Hepatocyte (in vitro differentiated cells): ENCODE measurements around the gene EXOC4. TPM values are rescaled to one million over a fixed set of nuclear protein-coding genes. Genes with fewer than 3 reads are reported as not detected.
"Not testable (repeated sequence)": the region's sequence is repeated elsewhere in the genome, so short reads cannot be mapped to it uniquely, and the experiment has no call there.

Experiments used
- DNase-seq: peaks from one replicate; pipeline ENCODE4 v3.0.0-alpha.2; 2016; ENCODE audit warnings: low spot score
- H2AFZ ChIP-seq: fragments of 200-600 bp; sonication (generic); 2 replicates; pipeline ENCODE4 v1.6.0; 2016; ENCODE audit warnings: antibody characterized with exemption, mild to moderate bottlenecking
- H3K27ac ChIP-seq: fragments of 200-600 bp; sonication (generic); 2 replicates; pipeline ENCODE4 v1.5.1; 2016; ENCODE audit warnings: mild to moderate bottlenecking
- H3K27me3 ChIP-seq: fragments of 200-600 bp; sonication (generic); 2 replicates; pipeline ENCODE4 v1.6.1; 2016
- H3K36me3 ChIP-seq: fragments of 200-600 bp; sonication (generic); replicated peaks from 2 replicates; pipeline ENCODE4 v1.5.1; 2016; ENCODE audit warnings: low read depth; ENCODE audit not compliant: insufficient read depth
- H3K4me1 ChIP-seq: fragments of 200-600 bp; sonication (generic); 2 replicates; pipeline ENCODE4 v1.5.1; 2016; ENCODE audit warnings: mild to moderate bottlenecking, moderate library complexity; ENCODE audit not compliant: insufficient read depth
- H3K4me2 ChIP-seq: fragments of 200-600 bp; sonication (generic); 2 replicates; pipeline ENCODE4 v1.6.0; 2016
- H3K4me3 ChIP-seq: fragments of 200-600 bp; sonication (generic); 2 replicates; pipeline ENCODE4 v1.5.1; 2016; ENCODE audit warnings: mild to moderate bottlenecking
- H3K79me2 ChIP-seq: fragments of 200-600 bp; sonication (generic); 2 replicates; pipeline ENCODE4 v1.6.0; 2017; ENCODE audit warnings: mild to moderate bottlenecking
- H3K9me2 ChIP-seq: fragments of 200-600 bp; sonication (generic); replicated peaks from 2 replicates; pipeline ENCODE4 v1.6.0; 2017; ENCODE audit warnings: mild to moderate bottlenecking; ENCODE audit not compliant: insufficient read depth
- H3K9me3 ChIP-seq: fragments of 200-600 bp; sonication (generic); 2 replicates; pipeline ENCODE4 v1.5.1; 2016; ENCODE audit warnings: low read depth, mild to moderate bottlenecking
- H4K20me1 ChIP-seq: fragments of 200-600 bp; sonication (generic); 2 replicates; pipeline ENCODE4 v1.6.0; 2016; ENCODE audit warnings: mild to moderate bottlenecking; ENCODE audit not compliant: insufficient read depth, poor library complexity, severe bottlenecking
- EZH2 ChIP-seq: fragments of 200-600 bp; sonication (generic); IDR thresholded peaks from 2 replicates; pipeline ENCODE4 v1.6.1; 2016; ENCODE audit warnings: antibody characterized with exemption, mild to moderate bottlenecking, borderline replicate concordance
- EZH2phosphoT487 ChIP-seq: fragments of 200-600 bp; sonication (generic); IDR thresholded peaks from one replicate; pipeline ENCODE4 v1.6.1; 2018; ENCODE audit warnings: antibody characterized with exemption, mild to moderate bottlenecking, low read depth, moderate library complexity; ENCODE audit not compliant: unreplicated experiment, severe bottlenecking
- WGBS: methylation state at CpG from one replicate; pipeline ENCODE4 v1.1.6; 2016; ENCODE audit warnings: low lambda C conversion rate; ENCODE audit errors: missing lambda C conversion rate; 5-methylcytosine and 5-hydroxymethylcytosine counted together
- polyA plus RNA-seq: library from polyadenylated mRNA; unstranded; fragments of >200 nt; fragmentation: Nextera tagmentation; extraction: Ambion mirVana; gene quantifications from 2 replicates; pipeline ENCODE4 v1.2.1, GENCODE V29; 2016
- total RNA-seq: library from RNA; depleted of rRNA; stranded (reverse); fragments of >200 nt; gene quantifications from 2 replicates; pipeline ENCODE4 v1.2.3, GENCODE V29; 2014
- TF ChIP-seq, protein P1 (sequence below): fragments of 200-600 bp; sonication (generic); IDR thresholded peaks from 2 replicates; pipeline ENCODE4 v1.5.1; 2016; ENCODE audit warnings: antibody characterized with exemption, mild to moderate bottlenecking; ENCODE audit not compliant: poor library complexity

EXOC4 gene
- total and polyA plus RNA-seq, 2 experiments from 2014 or later: 34.8 to 56.1 TPM

DNA sequence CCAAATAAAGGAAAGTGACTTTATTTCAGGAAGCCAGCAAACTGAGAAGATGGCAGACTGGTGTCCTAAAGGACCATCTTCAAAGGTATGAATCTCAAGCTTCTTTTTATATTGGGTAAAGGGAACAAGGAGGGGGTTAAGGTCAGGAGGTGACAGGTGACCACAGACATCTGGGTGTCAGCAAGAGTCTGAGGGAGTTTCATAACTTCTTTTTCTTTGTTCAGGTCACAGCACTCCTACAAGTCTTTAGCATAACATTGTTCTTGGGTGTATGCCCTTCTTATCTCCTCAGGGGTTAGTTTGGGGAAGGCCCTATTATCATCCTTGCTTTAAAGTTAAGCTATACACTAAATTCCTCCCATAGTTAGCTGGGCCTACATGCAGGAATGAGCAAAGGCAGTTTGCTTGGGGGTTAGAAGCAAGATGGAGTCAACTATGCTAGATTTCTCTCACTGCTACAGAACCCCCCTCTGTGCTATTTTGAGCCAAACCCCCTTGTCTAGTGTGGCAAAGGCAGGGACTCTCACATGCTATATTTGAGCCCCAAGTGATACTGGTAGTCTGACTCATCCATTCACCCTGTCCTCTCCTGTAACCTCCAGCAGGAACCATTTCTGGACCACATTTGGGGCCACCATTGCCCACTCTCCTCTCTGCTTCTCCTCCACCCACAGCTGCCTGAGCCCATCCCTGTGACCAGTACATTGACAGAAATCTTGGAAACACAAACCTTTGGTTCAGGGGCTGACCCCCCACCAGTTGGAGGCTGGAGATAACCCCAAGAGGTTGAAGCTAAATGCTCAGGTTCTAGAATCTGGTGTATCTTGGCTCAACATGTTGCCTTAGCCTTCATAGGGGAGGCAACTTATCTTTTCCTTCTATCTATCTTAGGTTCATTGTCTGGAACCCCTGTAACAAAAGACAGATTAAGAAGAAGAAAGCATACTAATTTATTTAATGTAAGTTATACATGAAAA lies 818.8 kb downstream of the EXOC4 start:
- no peak overlapping the region for H2AFZ ChIP-seq

DNA sequence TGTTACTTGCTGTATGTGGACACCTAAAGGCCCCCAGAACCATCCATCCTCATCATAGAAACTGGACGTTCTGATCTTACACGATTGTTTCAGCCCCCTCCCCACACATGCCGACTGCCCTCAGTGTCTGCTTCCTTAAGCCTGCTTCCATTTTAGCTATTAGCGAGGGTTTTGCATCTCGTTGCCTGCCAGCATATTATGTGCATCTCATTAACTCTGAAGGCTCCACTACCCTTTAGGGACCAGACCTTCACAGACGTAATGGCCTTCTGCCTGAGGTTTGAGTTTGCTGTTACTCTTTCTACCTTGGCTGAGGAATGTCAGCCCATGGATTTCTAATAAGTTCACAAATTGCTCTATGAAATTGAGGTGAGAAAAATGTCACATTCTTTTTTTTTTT lies 820.4 kb downstream of the EXOC4 start:
- Histone ChIP-seq H3K79me2 (no peaks in the 10 kb centered on the region), H3K9me2 (no peaks in the 10 kb centered on the region), H3K4me3 (no peak overlapping the region), H3K27ac (no peak overlapping the region), H3K9me3 (no peaks in the 10 kb centered on the region), H3K36me3 (no peaks in the 10 kb centered on the region), H3K4me1 (no peaks in the 10 kb centered on the region), H4K20me1 (no peaks in the 10 kb centered on the region), H2AFZ (no peak overlapping the region), H3K4me2 (no peak overlapping the region), H3K27me3 (no peaks in the 10 kb centered on the region)
- no peak for DNase-seq
- TF ChIP-seq EZH2phosphoT487 (no peak), EZH2 (no peak)
- TF ChIP-seq, protein P1, sequence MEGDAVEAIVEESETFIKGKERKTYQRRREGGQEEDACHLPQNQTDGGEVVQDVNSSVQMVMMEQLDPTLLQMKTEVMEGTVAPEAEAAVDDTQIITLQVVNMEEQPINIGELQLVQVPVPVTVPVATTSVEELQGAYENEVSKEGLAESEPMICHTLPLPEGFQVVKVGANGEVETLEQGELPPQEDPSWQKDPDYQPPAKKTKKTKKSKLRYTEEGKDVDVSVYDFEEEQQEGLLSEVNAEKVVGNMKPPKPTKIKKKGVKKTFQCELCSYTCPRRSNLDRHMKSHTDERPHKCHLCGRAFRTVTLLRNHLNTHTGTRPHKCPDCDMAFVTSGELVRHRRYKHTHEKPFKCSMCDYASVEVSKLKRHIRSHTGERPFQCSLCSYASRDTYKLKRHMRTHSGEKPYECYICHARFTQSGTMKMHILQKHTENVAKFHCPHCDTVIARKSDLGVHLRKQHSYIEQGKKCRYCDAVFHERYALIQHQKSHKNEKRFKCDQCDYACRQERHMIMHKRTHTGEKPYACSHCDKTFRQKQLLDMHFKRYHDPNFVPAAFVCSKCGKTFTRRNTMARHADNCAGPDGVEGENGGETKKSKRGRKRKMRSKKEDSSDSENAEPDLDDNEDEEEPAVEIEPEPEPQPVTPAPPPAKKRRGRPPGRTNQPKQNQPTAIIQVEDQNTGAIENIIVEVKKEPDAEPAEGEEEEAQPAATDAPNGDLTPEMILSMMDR: no peak
- 90% methylated on average over 6 of the region's 6 CpGs for WGBS

More for the DNA sequence above, 818.8 kb downstream of the EXOC4 start:
- no peak for TF ChIP-seq EZH2phosphoT487
- TF ChIP-seq, protein P1: no peak
- TF ChIP-seq EZH2: no peak
- Histone ChIP-seq H3K27ac (no peak overlapping the region), H3K4me1 (no peaks in the 10 kb centered on the region), H3K79me2 (no peaks in the 10 kb centered on the region), H3K4me2 (no peak overlapping the region), H3K4me3 (no peak overlapping the region), H3K27me3 (no peaks in the 10 kb centered on the region), H4K20me1 (no peaks in the 10 kb centered on the region), H3K36me3 (no peaks in the 10 kb centered on the region), H3K9me2 (no peaks in the 10 kb centered on the region), H3K9me3 (no peaks in the 10 kb centered on the region)
- DNase-seq: no peak

DNA sequence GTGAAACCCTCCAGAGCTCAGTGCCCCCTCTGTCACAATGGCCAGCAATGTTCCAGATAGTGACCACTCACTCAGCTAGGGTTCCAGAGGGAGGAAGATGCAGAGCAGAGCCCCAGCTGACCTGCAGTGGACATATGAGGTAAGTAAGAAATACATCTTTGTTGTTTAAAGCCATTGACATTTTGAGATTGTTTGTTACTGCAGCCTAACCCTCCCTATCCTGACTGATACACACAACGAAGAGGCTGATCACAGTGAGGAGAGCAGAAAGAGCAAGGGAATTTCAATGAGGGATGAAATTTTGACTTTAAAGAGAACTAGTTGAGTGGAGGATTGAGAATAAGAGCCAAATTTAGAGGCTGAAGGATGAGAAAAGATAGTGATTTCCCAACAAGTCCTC lies 822.9 kb downstream of the EXOC4 start:
- Histone ChIP-seq H3K9me3 (no peaks in the 10 kb centered on the region), H3K4me3 (no peak overlapping the region), H3K79me2 (no peaks in the 10 kb centered on the region), H2AFZ (no peak overlapping the region), H3K36me3 (no peaks in the 10 kb centered on the region), H3K4me2 (no peak overlapping the region), H3K9me2 (no peaks in the 10 kb centered on the region), H4K20me1 (no peaks in the 10 kb centered on the region), H3K27ac (no peak overlapping the region), H3K27me3 (no peaks in the 10 kb centered on the region), H3K4me1 (no peaks in the 10 kb centered on the region)
- TF ChIP-seq EZH2phosphoT487 (no peak), EZH2 (no peak)
- TF ChIP-seq, protein P1: no peak
- whole genome bisulfite sequencing: 93% methylated on average over 1 of the region's 1 CpG
- no peak for DNase-seq

DNA sequence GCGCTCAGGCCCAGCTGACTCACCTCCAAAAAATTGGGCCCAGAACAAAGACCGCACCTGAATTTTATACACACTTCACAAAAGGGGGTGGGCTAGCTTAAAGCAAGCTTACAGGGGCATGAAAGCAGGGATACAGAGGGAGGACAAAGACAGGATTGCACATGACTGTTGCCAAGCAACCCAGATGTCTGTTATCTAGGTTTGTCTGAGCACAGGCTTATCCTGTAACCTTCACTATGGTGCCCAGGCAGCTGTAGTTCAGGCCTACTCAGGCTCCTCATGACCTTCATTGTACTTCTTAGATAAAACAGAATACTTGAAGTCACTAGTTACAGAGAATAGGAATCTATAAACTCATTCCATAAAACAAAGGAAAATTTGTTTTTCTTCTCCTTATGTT lies 824.7 kb downstream of the EXOC4 start:
- H3K9me2 ChIP-seq, H3K4me1 ChIP-seq, H3K79me2 ChIP-seq, DNase-seq, H2AFZ ChIP-seq, H3K36me3 ChIP-seq, H3K27me3 ChIP-seq, H3K4me2 ChIP-seq, H4K20me1 ChIP-seq, H3K27ac ChIP-seq, H3K9me3 ChIP-seq, H3K4me3 ChIP-seq: not testable (repeated sequence)
- WGBS: 98% methylated on average over 2 of the region's 2 CpGs
